ENCODE data around the gene NFKB1.

NFKB1 gene

GRCh38 chr4:102629673-102630072, 128.5 kb downstream of the NFKB1 start:
- no peak for DNase-seq (ENCODE audit: low spot score)

DNA sequence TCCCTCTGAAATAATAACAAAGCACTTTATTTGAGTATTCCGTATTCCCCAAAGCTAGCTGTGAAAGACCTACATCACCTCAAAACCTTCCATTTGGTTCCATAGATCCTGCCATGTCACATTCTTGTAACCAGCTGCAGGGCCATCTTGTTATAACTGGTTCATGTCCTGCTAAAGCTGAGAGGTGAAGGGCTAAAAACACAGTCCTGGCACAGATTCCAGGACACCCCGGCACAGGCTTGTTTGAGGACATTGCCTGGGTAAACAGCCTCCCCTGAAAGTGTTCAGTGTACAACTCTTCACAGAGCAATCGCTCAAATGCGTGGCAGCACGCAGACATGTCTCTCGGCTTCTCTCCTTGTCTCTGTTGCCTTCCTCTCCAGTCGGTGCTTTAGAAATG, 130.5 kb downstream of the NFKB1 start:
- no peak for DNase-seq (ENCODE audit: low spot score)

- no peak for DNase-seq (ENCODE audit: low spot score)
Observed at GRCh38 chr4:102632241-102633065, 131.3 kb downstream of the NFKB1 start.

DNA sequence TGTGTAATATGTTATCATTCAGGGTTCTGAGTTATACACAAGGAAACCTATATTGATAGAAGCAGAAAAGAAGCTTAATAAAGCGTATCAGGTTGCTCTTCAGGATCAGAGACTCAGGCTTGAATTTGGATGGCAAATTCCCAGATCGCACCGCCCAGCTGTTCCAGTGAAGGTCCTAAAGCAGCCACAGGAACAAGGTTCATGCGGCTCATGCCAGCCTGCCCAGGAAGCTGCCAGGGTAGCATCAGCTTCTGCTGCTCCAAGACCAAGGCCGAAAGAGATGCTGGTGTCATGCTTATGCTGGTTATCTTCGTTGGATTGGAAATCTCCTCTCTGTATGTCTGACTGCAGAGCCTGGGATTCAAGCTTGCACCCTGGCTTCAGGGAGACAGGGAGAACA, 131.9 kb downstream of the NFKB1 start:
- no peak for DNase-seq (ENCODE audit: low spot score)

DNA sequence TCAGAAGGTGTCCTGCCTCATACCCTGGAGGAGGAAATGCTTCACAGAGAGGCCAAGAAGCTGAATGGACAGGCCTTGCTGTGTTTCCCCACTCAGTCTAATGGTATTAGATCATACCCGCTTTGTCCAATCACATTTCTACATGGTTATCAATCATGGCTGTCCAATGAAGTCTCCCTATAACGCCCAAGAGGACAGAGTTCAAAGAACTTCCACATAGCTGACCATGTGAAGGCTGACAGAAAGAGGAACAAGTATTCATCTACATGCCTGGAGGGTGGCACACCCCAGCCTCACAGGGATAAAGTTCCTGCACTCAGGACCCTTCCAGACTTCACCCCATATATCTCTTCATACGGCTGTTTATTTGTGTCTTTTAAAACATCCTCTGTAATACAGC, 136.2 kb downstream of the NFKB1 start:
- DNase-seq (ENCODE audit: low spot score): no peak

GRCh38 chr4:102638621-102639020, 137.5 kb downstream of the NFKB1 start:
- DNase-seq (ENCODE audit: low spot score): no peak

DNA sequence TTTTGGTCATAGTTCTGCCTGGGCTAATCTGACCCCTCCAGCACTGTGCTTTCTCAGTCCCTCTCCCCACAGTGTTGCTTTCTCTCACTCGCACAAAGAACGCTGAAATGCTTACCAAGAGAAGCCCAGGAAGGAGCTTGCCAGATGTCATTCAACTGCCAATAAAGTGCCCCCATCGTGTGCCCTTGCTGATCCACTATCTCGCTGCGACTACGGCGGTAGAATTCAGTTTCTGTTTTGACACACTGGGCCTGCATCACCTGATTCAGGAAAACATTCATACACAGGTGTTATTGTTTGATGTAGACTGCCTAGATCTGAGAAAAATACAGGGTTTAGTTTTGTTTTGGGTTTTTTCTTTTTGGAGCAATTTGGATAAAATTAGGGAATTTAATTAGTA, 138.4 kb downstream of the NFKB1 start:
- no peak for DNase-seq (ENCODE audit: low spot score)

- DNase-seq (ENCODE audit: low spot score): no peak
Observed at GRCh38 chr4:102640669-102641068, 139.5 kb downstream of the NFKB1 start.

DNA sequence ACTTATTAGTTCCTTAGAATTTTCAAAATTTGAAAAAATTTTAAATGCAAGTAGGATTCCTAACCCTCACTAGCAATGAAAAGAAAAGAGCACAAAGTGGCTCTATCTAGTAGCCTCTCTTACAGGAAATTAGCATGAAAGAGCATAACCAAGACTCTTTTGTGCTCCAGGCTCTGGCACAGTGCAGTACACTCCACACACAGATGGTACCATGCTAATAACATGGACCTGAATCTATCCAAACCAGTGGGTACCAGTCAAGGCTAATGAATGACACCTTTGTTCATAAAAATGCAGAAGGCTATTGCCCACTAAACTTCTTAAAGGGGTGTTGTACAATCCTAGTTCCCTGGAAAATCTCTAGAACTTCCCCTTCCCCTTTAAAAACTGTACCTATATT, 140.6 kb downstream of the NFKB1 start:
- no peak for DNase-seq (ENCODE audit: low spot score)

DNA sequence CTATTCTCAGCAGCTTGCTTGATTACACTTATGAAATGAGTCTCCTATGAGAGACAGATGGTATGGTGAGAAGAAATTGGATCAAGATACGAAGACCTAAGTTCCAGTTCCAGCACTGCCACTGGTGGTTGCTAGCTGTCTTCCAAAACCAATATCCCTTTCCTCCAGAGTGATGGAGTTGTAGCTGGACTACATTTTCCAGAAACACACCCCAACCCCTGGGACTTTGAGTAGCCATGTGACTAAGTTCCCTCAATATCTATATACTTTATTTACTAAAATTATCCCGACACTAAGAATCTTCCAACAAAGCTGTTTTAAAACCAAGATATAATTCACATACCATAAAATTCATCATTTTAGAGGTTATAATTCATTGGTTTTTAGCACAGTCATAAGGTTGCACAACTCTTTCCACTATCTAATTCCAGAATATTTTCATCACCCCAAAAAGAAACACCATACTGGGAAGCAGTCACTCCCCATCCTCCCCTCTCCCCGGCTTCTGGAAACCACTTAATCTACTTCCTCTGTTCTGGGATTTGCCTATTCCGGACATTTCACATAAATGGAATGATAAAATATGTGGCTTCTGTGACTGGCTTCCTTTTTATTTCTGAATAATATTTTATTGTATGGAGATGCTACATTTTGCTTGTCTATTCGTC, 141.6 kb downstream of the NFKB1 start:
- no peak for DNase-seq (ENCODE audit: low spot score)

GRCh38 chr4:102647117-102647516, 146.0 kb downstream of the NFKB1 start:
- no peak for DNase-seq (ENCODE audit: low spot score)

DNA sequence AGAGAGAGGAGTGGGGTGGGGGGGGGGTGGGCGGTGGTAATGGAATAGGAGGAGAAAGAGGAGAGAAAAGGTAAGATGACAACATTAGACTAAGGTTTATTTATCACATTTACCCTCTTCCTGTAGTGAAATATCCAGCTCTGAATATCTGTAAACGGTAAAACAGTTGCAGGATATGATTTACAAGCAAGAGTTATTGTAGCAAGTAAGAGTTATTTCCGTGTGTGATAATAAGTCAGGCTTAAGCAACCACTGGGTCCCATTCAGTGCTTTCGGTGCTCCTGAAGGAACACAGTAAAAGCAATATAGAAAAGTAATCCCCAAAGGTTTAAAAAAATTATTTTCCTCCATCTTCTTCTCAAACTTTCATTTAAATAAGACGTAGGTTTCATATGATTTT, 156.0 kb downstream of the NFKB1 start:
- DNase-seq (ENCODE audit: low spot score): no peak

DNA sequence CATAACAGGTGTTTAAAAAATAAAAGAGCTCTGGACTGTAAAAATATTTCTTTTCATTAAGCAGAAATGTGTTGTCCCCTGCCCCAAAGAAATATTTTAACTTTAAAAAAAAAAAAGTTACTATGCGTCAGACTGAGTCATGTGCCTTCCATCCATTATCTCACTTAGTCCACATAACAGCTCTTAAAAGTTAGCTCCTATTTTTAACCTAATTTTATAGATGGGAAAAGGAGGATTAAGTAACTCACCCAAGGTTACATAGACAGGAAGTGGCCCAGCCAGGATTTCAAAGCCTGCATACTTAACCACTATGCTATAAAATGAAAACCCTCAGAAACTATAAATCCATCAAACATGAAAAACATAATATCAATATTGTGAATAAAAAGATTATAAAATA, 161.9 kb downstream of the NFKB1 start:
- peak; percentile 26 for DNase-seq (ENCODE audit: low spot score)

GRCh38 chr4:102665527-102665926, 164.4 kb downstream of the NFKB1 start:
- DNase-seq (ENCODE audit: low spot score): no peak

Measured in hepatic stellate cell (primary cell).